Stimulated activated CD8-positive, alpha-beta memory T cell treated with anti-CD3 and anti-CD28 coated beads, Interleukin-12 subunit alpha, Interleukin-12 subunit beta, amount 100 ng/mL, for 1 hour (primary cell): Measurements from ENCODE around the gene CDC6.
A peak's percentile ranks its signal among the peaks of the same experiment; 100 is the strongest.

Source experiments
- DNase-seq: peaks from one replicate; pipeline ENCODE4 v3.0.0-alpha.2; 2020; ENCODE audit warnings: low read depth

Gene CDC6

GRCh38 chr17:40287494-40288369, at the start of gene CDC6:
TSS of gene CDC6 (plus strand) at chr17:40287879. CDS start at chr17:40289421, 1,542 bp downstream.
- peak; percentile 98 for DNase-seq

GRCh38 chr17:40241252-40241834, 46.3 kb upstream of the CDC6 start:
- DNase-seq, result no peak

- no peak for DNase-seq
Measured at GRCh38 chr17:40242774-40243173, 44.9 kb upstream of the CDC6 start.

- DNase-seq, result no peak
Measured at GRCh38 chr17:40243761-40244160, 43.9 kb upstream of the CDC6 start.

GRCh38 chr17:40244255-40244654, 43.4 kb upstream of the CDC6 start:
- no peak for DNase-seq

- no peak for DNase-seq
Measured at GRCh38 chr17:40247926-40248495, 39.7 kb upstream of the CDC6 start.

- DNase-seq, result no peak
Measured at GRCh38 chr17:40248507-40248906, 39.2 kb upstream of the CDC6 start.

GRCh38 chr17:40251576-40251975, 36.1 kb upstream of the CDC6 start:
- DNase-seq, result no peak

GRCh38 chr17:40253565-40253964, 34.1 kb upstream of the CDC6 start:
- DNase-seq, result no peak

GRCh38 chr17:40259505-40259904, 28.2 kb upstream of the CDC6 start:
- no peak for DNase-seq

GRCh38 chr17:40260528-40260927, 27.2 kb upstream of the CDC6 start:
- DNase-seq, result no peak

GRCh38 chr17:40264458-40265185, 23.1 kb upstream of the CDC6 start:
- no peak for DNase-seq

GRCh38 chr17:40265337-40265736, 22.3 kb upstream of the CDC6 start:
- DNase-seq, result no peak

- DNase-seq, result no peak
Measured at GRCh38 chr17:40266882-40267281, 20.8 kb upstream of the CDC6 start.

- no peak for DNase-seq
Measured at GRCh38 chr17:40268141-40268712, 19.5 kb upstream of the CDC6 start.

GRCh38 chr17:40278414-40278813, 9.3 kb upstream of the CDC6 start:
- DNase-seq, result no peak

- no peak for DNase-seq
Measured at GRCh38 chr17:40279402-40279801, 8.3 kb upstream of the CDC6 start.

GRCh38 chr17:40281663-40282062, 6.0 kb upstream of the CDC6 start:
- DNase-seq, result no peak

GRCh38 chr17:40283662-40284061, 4.0 kb upstream of the CDC6 start:
- no peak for DNase-seq

GRCh38 chr17:40284085-40284713, 3.5 kb upstream of the CDC6 start:
- DNase-seq, result no peak

- DNase-seq, result no peak
Measured at GRCh38 chr17:40286473-40286872, 1.2 kb upstream of the CDC6 start.

- no peak for DNase-seq
Measured at GRCh38 chr17:40287159-40287493, 553 bp upstream of the CDC6 start.
